Tibial nerve (tissue), 3 donors: Measurements from ENCODE around the gene MUC5AC.

Experiments used
- POLR2A ChIP-seq, 2 donors: fragments of 450-650 bp; IDR thresholded peaks; one replicate each; pipeline ENCODE4 v1.6.1; 2017; ENCODE audit warnings: antibody characterized with exemption in 2 of 2, mild to moderate bottlenecking in 2 of 2, moderate library complexity in 2 of 2
- TF ChIP-seq, protein P1 (sequence below), 5 experiments: fragments of 200-600 bp in 3 of 5; fragments of 450-650 bp in 2 of 5; sonication (generic) in 3 of 5; IDR thresholded peaks; one replicate each; pipeline ENCODE4 v1.5.1; 2016 to 2019; ENCODE audit warnings: antibody characterized with exemption in 5 of 5, mild to moderate bottlenecking in 3 of 5, moderate library complexity in 2 of 5

DNA sequence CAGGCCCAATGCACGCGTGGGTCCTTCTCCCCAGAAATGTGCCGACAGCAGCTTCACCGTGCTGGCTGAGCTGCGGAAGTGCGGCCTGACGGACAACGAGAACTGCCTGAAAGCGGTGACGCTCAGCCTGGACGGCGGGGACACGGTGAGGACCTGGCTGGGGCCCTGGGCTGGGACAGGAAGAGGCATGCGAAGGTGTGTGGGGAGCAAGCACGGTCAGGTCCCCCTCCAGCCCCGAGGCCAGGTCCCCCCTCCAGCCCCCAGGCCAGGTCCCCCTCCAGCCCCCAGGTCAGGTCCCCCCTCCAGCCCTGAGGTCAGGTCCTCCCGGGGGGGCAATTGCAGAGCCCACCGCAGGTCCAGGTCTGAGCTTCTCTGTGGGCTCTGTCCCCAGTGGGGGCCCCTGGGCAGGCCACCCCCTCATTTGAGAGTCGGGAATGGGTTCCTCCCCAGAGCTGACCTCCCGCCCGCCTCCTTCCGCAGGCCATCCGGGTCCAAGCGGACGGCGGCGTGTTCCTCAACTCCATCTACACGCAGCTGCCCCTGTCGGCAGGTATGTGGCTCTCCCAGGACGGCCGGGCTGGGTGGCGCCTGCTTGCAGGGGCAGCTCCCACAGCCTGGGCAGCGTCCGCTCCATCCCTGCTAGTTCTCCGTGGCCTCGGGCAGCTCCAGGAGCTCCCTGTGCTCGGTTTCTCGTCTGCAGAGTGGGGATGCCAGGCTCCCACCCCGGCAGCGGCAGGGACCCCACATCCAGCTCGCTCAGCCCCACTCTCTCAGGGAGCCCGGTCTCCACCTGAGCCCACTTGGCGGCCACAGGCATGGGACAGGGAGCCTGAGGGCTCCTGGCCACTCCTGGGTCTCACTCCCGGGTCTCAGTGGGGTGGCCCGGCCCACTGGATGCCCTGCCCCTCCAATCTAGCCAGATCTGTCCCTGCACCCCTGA is 73.0 kb downstream of the MUC5AC start:
- TF ChIP-seq, protein P1, sequence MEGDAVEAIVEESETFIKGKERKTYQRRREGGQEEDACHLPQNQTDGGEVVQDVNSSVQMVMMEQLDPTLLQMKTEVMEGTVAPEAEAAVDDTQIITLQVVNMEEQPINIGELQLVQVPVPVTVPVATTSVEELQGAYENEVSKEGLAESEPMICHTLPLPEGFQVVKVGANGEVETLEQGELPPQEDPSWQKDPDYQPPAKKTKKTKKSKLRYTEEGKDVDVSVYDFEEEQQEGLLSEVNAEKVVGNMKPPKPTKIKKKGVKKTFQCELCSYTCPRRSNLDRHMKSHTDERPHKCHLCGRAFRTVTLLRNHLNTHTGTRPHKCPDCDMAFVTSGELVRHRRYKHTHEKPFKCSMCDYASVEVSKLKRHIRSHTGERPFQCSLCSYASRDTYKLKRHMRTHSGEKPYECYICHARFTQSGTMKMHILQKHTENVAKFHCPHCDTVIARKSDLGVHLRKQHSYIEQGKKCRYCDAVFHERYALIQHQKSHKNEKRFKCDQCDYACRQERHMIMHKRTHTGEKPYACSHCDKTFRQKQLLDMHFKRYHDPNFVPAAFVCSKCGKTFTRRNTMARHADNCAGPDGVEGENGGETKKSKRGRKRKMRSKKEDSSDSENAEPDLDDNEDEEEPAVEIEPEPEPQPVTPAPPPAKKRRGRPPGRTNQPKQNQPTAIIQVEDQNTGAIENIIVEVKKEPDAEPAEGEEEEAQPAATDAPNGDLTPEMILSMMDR (IDR thresholded peaks at IDR 0.05) = no peak
- no peak for TF ChIP-seq POLR2A (IDR thresholded peaks at IDR 0.05)
